Ishikawa (cell line): Measurements from ENCODE around the gene STPG4.

Source experiments
- CEBPB ChIP-seq: IDR thresholded peaks from 2 replicates; pipeline ENCODE4 v1.6.1; 2012
- CREB1 ChIP-seq: IDR thresholded peaks from 2 replicates; pipeline ENCODE4 v1.6.1; 2012; ENCODE audit warnings: low read depth
- EP300 ChIP-seq: IDR thresholded peaks from 2 replicates; pipeline ENCODE4 v1.6.1; 2012; ENCODE audit warnings: borderline replicate concordance
- FOXM1 ChIP-seq: IDR thresholded peaks from 2 replicates; pipeline ENCODE4 v1.6.1; 2012; ENCODE audit warnings: low read depth, borderline replicate concordance
- NFIC ChIP-seq: IDR thresholded peaks from 2 replicates; pipeline ENCODE4 v1.6.1; 2012
- RAD21 ChIP-seq: IDR thresholded peaks from 2 replicates; pipeline ENCODE4 v1.6.1; 2012; ENCODE audit warnings: low read depth
- TAF1 ChIP-seq: IDR thresholded peaks from 2 replicates; pipeline ENCODE4 v1.6.1; 2012; ENCODE audit warnings: low read depth, mild to moderate bottlenecking
- ZBTB7A ChIP-seq: IDR thresholded peaks from 2 replicates; pipeline ENCODE4 v1.6.1; 2012; ENCODE audit warnings: low read depth
- TF ChIP-seq, protein P1 (sequence below): IDR thresholded peaks from 2 replicates; pipeline ENCODE4 v1.6.1; 2012

GRCh38 chr2:47201224-47201623 is 46.1 kb upstream of the STPG4 start:
- TF ChIP-seq, protein P1, sequence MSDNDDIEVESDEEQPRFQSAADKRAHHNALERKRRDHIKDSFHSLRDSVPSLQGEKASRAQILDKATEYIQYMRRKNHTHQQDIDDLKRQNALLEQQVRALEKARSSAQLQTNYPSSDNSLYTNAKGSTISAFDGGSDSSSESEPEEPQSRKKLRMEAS, result no peak
- no peak for TF ChIP-seq TAF1
- no peak for TF ChIP-seq ZBTB7A
- TF ChIP-seq EP300, result no peak
- no peak for TF ChIP-seq NFIC
- TF ChIP-seq FOXM1, result no peak
- TF ChIP-seq CREB1, result no peak
- no peak for TF ChIP-seq RAD21
- TF ChIP-seq CEBPB, result no peak
